Vagina (tissue), 2 donors: ENCODE results near the gene MYO15B.

Experiments used
- POLR2A ChIP-seq, 2 donors: fragments of 450-650 bp; IDR thresholded peaks; one replicate each; pipeline ENCODE4 v1.6.1; 2017; ENCODE audit warnings: antibody characterized with exemption in 2 of 2, mild to moderate bottlenecking in 2 of 2, moderate library complexity in 2 of 2
- POLR2AphosphoS5 ChIP-seq, 2 donors: sonication (generic); formaldehyde crosslinking; IDR thresholded peaks; one replicate each; pipeline ENCODE4 v1.9.0; 2017; ENCODE audit warnings: antibody characterized with exemption in 2 of 2, mild to moderate bottlenecking in 2 of 2, low read depth in 1 of 2; ENCODE audit not compliant: insufficient read depth in 1 of 2
- TF ChIP-seq, protein P1 (sequence below), 3 experiments: fragments of 450-650 bp in 2 of 3; fragments of 200-600 bp in 1 of 3; sonication (generic) in 1 of 3; IDR thresholded peaks; one replicate each; pipeline ENCODE4 v1.5.1; 2017 to 2019; ENCODE audit warnings: antibody characterized with exemption in 3 of 3, mild to moderate bottlenecking in 2 of 3, moderate library complexity in 2 of 3

- TF ChIP-seq POLR2AphosphoS5 (IDR thresholded peaks at IDR 0.05; ENCODE audit: insufficient read depth in 1 of 2, low read depth in 1 of 2) = no peak
- TF ChIP-seq, protein P1, sequence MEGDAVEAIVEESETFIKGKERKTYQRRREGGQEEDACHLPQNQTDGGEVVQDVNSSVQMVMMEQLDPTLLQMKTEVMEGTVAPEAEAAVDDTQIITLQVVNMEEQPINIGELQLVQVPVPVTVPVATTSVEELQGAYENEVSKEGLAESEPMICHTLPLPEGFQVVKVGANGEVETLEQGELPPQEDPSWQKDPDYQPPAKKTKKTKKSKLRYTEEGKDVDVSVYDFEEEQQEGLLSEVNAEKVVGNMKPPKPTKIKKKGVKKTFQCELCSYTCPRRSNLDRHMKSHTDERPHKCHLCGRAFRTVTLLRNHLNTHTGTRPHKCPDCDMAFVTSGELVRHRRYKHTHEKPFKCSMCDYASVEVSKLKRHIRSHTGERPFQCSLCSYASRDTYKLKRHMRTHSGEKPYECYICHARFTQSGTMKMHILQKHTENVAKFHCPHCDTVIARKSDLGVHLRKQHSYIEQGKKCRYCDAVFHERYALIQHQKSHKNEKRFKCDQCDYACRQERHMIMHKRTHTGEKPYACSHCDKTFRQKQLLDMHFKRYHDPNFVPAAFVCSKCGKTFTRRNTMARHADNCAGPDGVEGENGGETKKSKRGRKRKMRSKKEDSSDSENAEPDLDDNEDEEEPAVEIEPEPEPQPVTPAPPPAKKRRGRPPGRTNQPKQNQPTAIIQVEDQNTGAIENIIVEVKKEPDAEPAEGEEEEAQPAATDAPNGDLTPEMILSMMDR (IDR thresholded peaks at IDR 0.05) = no peak
- TF ChIP-seq POLR2A (IDR thresholded peaks at IDR 0.05) = no peak
Observed at GRCh38 chr17:75557852-75558665, 29.5 kb upstream of the MYO15B start.
